Bronchial epithelial cell (primary cell): Measurements from ENCODE around the gene ADGRG7. TPM values are rescaled to one million over a fixed set of nuclear protein-coding genes. Genes with fewer than 3 reads are reported as not detected.
"Not testable (repeated sequence)": the region's sequence is repeated elsewhere in the genome, so short reads cannot be mapped to it uniquely, and the experiment has no call there.

Experiments used
- DNase-seq: peaks from one replicate; pipeline ENCODE4 v3.0.0-alpha.2; 2010; ENCODE audit warnings: low read depth
- FAIRE-seq: peaks from 2 replicates; lab custom pipeline; 2011; peaks lifted over from hg19 to GRCh38; lab: Jason Lieb, UNC
- H3K27me3 ChIP-seq: 2 replicates; pipeline ENCODE4 v1.5.1; 2011; ENCODE audit warnings: low read length; ENCODE audit not compliant: control insufficient read depth, insufficient read depth
- H3K36me3 ChIP-seq: 2 replicates; pipeline ENCODE4 v1.5.1; 2011; ENCODE audit warnings: low read length; ENCODE audit not compliant: control insufficient read depth, insufficient read depth
- H3K4me3 ChIP-seq: 2 replicates; pipeline ENCODE4 v1.5.1; 2011; ENCODE audit warnings: mild to moderate bottlenecking, low read depth, low read length, control low read depth
- CTCF ChIP-seq: IDR thresholded peaks from 2 replicates; pipeline ENCODE4 v1.5.1; 2011; ENCODE audit warnings: mild to moderate bottlenecking, moderate library complexity, low read length, control low read depth, inconsistent platforms; ENCODE audit not compliant: insufficient read depth, severe bottlenecking
- total RNA-seq: library from RNA; depleted of rRNA; stranded (reverse); fragments of >200 nt; gene quantifications from 2 replicates; pipeline ENCODE4 v1.2.1, GENCODE V29; 2014

The ADGRG7 gene
- total RNA-seq, 1 donor from 2014 or later, result under 0.01 TPM

- no peaks in the 10 kb centered on the region for H3K36me3 ChIP-seq
- DNase-seq (no peak), FAIRE-seq (no peak)
- H3K27me3 ChIP-seq, result no peaks in the 10 kb centered on the region
- no peak overlapping the region for H3K4me3 ChIP-seq
- no peak for TF ChIP-seq CTCF
These were observed 29.3 kb upstream of the ADGRG7 start for GRCh38 chr3:100580147-100580546.

GRCh38 chr3:100581650-100582049 lies 27.8 kb upstream of the ADGRG7 start:
- no peak overlapping the region for H3K4me3 ChIP-seq
- H3K27me3 ChIP-seq, result no peaks in the 10 kb centered on the region
- FAIRE-seq (no peak), DNase-seq (no peak)
- no peak for TF ChIP-seq CTCF
- no peaks in the 10 kb centered on the region for H3K36me3 ChIP-seq

GRCh38 chr3:100582157-100582556 lies 27.2 kb upstream of the ADGRG7 start:
- H3K36me3 ChIP-seq, DNase-seq, H3K4me3 ChIP-seq, FAIRE-seq, H3K27me3 ChIP-seq: not testable (repeated sequence)

- H3K36me3 ChIP-seq, result no peaks in the 10 kb centered on the region
- no peak for DNase-seq
- no peak for FAIRE-seq
- no peak overlapping the region for H3K4me3 ChIP-seq
- no peak for TF ChIP-seq CTCF
- no peaks in the 10 kb centered on the region for H3K27me3 ChIP-seq
These were observed 25.2 kb upstream of the ADGRG7 start for GRCh38 chr3:100584101-100584660.

GRCh38 chr3:100586832-100587231 lies 22.6 kb upstream of the ADGRG7 start:
- FAIRE-seq (no peak), DNase-seq (no peak)
- H3K36me3 ChIP-seq, result no peaks in the 10 kb centered on the region
- H3K27me3 ChIP-seq, result no peaks in the 10 kb centered on the region
- no peak overlapping the region for H3K4me3 ChIP-seq
- no peak for TF ChIP-seq CTCF

GRCh38 chr3:100588251-100588650 lies 21.1 kb upstream of the ADGRG7 start:
- H3K4me3 ChIP-seq, result no peak overlapping the region
- no peak for FAIRE-seq
- no peaks in the 10 kb centered on the region for H3K27me3 ChIP-seq
- DNase-seq, result no peak
- TF ChIP-seq CTCF, result no peak
- H3K36me3 ChIP-seq, result no peaks in the 10 kb centered on the region
